GM20000 (cell line): ENCODE data around the gene GEMIN4.
"Not testable (repeated sequence)": the region's sequence is repeated elsewhere in the genome, so short reads cannot be mapped to it uniquely, and the experiment has no call there.

ENCODE experiments used
- DNase-seq: peaks from one replicate; pipeline ENCODE4 v3.0.0; 2012; ENCODE audit warnings: low spot score
- TF ChIP-seq, protein P1 (sequence below): IDR thresholded peaks from 2 replicates; pipeline ENCODE4 v1.5.1; 2012; ENCODE audit warnings: mild to moderate bottlenecking, control low read depth; ENCODE audit errors: extremely low read depth, missing control alignments

GEMIN4 gene

DNA sequence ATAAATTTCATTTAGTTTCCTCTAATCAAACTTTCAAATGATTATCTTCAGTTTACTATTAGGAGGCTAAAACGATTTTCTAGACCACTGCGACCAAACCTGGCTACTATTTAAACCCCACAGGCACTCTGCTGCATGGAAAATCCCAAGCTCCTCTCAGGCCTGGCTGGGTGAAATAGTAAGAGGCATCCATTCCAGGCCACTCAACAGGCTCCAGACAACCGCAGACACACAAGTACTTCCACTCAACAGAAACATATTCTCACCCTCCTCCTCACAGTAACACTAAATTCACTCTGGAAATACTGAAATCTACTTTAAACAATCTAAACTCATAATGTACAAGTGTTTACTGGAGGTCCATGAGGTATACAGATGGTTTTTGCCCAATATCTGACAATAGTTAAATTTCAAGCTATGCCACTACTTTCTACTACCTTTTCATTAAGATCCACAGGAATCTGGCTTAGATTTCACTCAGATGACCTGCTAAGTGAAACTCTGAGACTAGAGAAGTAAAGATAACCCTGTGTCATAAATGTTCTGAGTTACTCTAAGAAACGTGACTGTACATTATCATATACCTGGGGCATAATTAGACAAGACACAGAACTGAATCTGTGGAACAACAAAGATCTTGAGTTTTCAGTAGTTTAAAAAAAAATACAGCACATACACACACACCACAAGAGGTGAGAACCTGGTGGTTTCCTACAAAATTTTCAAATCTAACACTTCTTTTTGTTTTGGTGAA is 47.8 kb downstream of the GEMIN4 start:
- TF ChIP-seq, protein P1, sequence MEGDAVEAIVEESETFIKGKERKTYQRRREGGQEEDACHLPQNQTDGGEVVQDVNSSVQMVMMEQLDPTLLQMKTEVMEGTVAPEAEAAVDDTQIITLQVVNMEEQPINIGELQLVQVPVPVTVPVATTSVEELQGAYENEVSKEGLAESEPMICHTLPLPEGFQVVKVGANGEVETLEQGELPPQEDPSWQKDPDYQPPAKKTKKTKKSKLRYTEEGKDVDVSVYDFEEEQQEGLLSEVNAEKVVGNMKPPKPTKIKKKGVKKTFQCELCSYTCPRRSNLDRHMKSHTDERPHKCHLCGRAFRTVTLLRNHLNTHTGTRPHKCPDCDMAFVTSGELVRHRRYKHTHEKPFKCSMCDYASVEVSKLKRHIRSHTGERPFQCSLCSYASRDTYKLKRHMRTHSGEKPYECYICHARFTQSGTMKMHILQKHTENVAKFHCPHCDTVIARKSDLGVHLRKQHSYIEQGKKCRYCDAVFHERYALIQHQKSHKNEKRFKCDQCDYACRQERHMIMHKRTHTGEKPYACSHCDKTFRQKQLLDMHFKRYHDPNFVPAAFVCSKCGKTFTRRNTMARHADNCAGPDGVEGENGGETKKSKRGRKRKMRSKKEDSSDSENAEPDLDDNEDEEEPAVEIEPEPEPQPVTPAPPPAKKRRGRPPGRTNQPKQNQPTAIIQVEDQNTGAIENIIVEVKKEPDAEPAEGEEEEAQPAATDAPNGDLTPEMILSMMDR = no peak
- no peak for DNase-seq

DNA sequence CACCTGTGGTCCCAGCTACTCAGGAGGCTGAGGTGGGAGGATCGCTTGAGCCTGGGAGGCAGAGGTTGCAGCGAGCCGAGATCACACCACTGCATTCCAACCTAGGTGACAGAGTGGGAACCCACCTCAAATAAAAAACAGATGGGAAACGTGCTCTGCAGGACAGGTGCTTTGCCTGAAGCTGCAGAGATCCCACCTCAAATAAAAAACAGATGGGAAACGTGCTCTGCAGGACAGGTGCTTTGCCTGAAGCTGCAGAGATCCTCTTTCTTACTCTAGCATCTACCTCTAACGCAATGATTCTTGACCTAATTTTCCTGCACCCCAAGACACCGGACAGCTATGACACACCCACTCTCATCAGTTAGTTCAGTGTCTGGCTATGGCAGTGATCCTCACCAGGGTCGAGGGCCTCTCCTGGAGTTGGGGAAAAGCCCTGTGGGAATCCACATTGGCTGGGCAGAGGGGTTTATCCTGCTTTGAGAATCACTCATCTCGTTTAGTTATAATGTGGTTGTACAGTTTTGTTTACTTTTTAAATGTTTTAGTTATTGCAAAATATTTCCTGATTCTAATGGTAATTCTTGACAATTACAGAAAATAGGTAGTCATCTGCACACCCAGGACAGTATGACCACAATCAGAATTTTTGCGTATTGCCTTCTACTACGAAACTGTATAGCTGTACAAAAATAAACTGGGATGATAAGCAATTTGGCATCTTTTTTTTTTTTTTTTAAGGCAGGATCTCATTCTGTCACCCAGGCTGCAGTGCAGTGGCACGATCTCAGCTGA is 48.8 kb downstream of the GEMIN4 start:
- TF ChIP-seq, protein P1 = no peak
- no peak for DNase-seq

DNA sequence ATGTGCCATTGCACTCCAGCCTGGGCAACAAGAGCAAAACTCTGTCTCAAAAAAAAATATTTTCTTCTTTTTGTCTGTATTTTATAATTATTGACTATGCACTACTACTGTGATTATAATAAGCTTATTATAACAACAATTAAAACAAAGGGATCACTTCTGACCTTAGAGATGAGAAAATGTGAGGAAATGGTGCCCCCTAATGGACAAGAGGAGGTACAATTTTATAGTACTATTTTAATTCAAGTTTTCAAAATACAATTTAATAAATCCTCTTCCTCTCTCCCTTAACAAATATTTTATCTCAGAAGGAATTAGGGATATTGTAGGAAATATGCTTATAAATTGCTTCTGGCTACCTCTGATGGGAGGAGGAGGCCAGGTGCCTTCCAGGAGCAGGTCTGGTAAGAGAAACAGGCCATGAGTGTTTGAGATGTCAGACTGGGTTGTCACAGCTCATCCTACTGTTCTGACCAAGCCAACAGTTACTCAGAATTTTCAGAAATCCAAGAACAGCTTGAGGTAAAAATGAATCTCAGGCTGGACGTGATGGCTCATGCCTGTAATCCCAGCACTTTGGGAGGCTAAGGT is 51.5 kb downstream of the GEMIN4 start:
- TF ChIP-seq, protein P1 = peak; percentile 10
- DNase-seq = peak; percentile 69

DNA sequence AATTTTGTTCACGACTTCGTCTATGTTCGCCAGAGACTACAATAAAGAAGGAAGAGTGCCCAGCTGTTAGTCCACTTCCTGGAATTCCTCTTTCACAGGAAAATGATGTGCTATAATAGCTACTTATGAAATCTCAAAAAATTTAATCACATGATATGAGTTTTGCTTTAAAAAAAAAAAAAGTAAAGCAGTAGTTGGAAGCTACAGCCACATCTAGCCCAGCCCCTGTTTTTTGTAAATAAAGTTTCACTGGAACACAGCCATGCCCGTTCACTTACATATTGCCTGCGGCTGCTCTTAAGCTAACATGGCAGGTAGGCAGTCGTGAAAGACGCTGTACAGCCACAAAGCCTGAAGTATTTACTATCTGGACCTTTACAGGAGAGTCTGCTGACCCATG is 52.7 kb downstream of the GEMIN4 start:
- TF ChIP-seq, protein P1 = no peak
- no peak for DNase-seq

DNA sequence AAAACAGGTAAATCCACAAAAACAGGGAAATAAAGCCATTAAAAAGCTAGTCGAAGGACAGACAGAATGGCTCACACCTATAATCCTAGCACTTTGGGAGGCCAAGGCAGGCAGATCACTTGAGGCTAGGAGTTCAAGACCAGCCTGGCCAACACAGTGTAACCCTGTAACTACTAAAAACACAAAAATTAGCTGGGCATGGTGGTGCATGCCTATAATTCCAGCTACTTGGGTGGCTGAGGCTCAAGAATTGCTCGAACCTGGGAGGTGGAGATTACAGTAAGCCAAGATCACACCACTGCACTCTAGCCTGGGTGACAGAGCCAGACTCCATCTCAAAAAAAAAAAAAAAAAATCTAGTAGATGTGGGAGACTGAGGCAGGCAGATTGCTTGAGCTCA is 54.0 kb downstream of the GEMIN4 start:
- not testable (repeated sequence) for DNase-seq

DNA sequence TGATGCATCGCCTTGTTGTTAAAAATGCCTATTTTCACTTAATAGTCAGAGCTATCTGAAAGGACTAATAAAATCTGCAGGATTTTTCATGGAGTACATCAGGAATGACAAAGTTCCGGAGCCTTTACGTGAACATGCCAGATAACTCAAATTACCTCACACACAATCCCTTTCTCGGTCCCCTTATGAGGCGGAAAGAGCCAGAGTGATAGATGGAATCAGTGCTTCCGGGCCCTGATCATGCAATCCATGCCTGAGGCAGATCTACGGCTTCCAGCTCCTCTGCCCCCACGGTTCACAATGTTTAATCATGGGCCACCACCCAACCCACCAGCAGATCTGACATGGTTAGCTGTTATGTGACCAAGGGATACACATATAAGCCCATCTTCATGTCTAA is 54.4 kb downstream of the GEMIN4 start:
- TF ChIP-seq, protein P1 = no peak
- DNase-seq = no peak

DNA sequence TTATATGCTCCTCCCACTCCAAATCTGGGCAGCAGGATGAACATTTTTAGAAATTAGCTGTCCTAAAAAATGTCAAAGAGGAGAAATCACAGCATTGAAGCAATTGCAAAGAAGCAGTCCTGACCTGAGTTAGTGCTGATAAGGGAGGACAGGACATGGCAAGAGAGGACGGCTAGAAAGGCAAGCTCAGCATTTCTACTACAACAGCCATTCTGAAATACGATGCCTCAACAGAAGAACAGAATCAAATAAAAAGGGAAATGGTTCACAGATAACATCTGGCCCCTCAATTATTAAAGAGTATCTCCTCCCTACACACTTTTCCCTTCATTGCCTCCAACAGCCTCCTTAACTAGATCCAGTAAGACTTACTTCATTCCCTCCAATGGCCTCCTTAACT is 55.7 kb downstream of the GEMIN4 start:
- TF ChIP-seq, protein P1 = no peak
- DNase-seq = no peak
